HG02678 (cell line): Measurements from ENCODE around the gene ATP6V1F.

ENCODE experiments used
- ATAC-seq: cut with Tn5 transposase; IDR thresholded peaks from one replicate; pipeline ENCODE4 v1.9.1; 2021; ENCODE audit warnings: mild to moderate bottlenecking, moderate library complexity; ENCODE audit not compliant: unreplicated experiment

Gene ATP6V1F

GRCh38 chr7:128862571-128863432 lies at the start of gene ATP6V1F:
Gene ATP6V1F, plus strand, starts transcription at chr7:128862856. Its CDS starts 49 bp downstream, at chr7:128862905.
- ATAC-seq: peak; percentile 88

- ATAC-seq: no peak
These were observed 48.2 kb upstream of the ATP6V1F start for GRCh38 chr7:128814499-128814898.

GRCh38 chr7:128815289-128815942 lies 47.2 kb upstream of the ATP6V1F start:
- ATAC-seq: no peak

- ATAC-seq: no peak
These were observed 44.0 kb upstream of the ATP6V1F start for GRCh38 chr7:128818694-128819093.

- ATAC-seq: no peak
These were observed 40.9 kb upstream of the ATP6V1F start for GRCh38 chr7:128821724-128822123.

GRCh38 chr7:128826512-128826911 lies 36.1 kb upstream of the ATP6V1F start:
- no peak for ATAC-seq

- ATAC-seq: no peak
These were observed 35.8 kb upstream of the ATP6V1F start for GRCh38 chr7:128826916-128827247.

GRCh38 chr7:128827248-128827958 lies 35.3 kb upstream of the ATP6V1F start:
- no peak for ATAC-seq

GRCh38 chr7:128827971-128828711 lies 34.5 kb upstream of the ATP6V1F start:
- ATAC-seq: no peak

- no peak for ATAC-seq
These were observed 33.1 kb upstream of the ATP6V1F start for GRCh38 chr7:128829391-128830166.

GRCh38 chr7:128830231-128831177 lies 32.2 kb upstream of the ATP6V1F start, which contains the start of gene FLNC:
Gene FLNC, plus strand, starts transcription at chr7:128830406. Its CDS starts 232 bp downstream, at chr7:128830638.
- ATAC-seq: no peak

GRCh38 chr7:128831178-128831993 lies 31.3 kb upstream of the ATP6V1F start:
- no peak for ATAC-seq

- no peak for ATAC-seq
These were observed 30.4 kb upstream of the ATP6V1F start for GRCh38 chr7:128831994-128832879.

- ATAC-seq: no peak
These were observed 29.8 kb upstream of the ATP6V1F start for GRCh38 chr7:128832880-128833147.

- no peak for ATAC-seq
These were observed 29.3 kb upstream of the ATP6V1F start for GRCh38 chr7:128833148-128833945.

- no peak for ATAC-seq
These were observed 28.7 kb upstream of the ATP6V1F start for GRCh38 chr7:128833946-128834325.
